Heart right ventricle (tissue), 16 donors: Measurements from ENCODE around the gene HSBP1L1. TPM values are rescaled to one million over a fixed set of nuclear protein-coding genes. Genes with fewer than 3 reads are reported as not detected.

Source experiments
- ATAC-seq, 8 donors: fragments of 200-7000 bp; cut with Tn5 transposase; one replicate each; pipeline ENCODE4 v1.9.1; 2020; ENCODE audit warnings: mild to moderate bottlenecking in 8 of 8, moderate library complexity in 8 of 8, moderate number of reproducible peaks in 1 of 8
- DNase-seq, 2 donors: peaks; one replicate each; pipeline ENCODE4 v3.0.0-alpha.2; 2020
- H3K27ac ChIP-seq, 10 donors: fragments of 200-600 bp; sonication (generic) in 2 of 10; one replicate each; pipeline versions ENCODE4 v1.5.0 to v1.8.0; 2020 to 2022; ENCODE audit warnings: mild to moderate bottlenecking in 3 of 10
- H3K27me3 ChIP-seq, 7 donors: fragments of 200-600 bp; one replicate each; pipeline ENCODE4 v1.8.0; 2021 to 2022; ENCODE audit warnings: mild to moderate bottlenecking in 2 of 7
- H3K36me3 ChIP-seq, 9 donors: fragments of 200-600 bp; sonication (generic) in 1 of 9; one replicate each; pipeline versions ENCODE4 v1.5.0 to v1.8.0; 2020 to 2022; ENCODE audit warnings: mild to moderate bottlenecking in 2 of 9
- H3K4me1 ChIP-seq, 9 donors: fragments of 200-600 bp; sonication (generic) in 1 of 9; one replicate each; pipeline versions ENCODE4 v1.5.0 to v1.8.0; 2020 to 2022; ENCODE audit warnings: mild to moderate bottlenecking in 4 of 9
- H3K4me3 ChIP-seq, 10 donors: fragments of 200-600 bp; sonication (generic) in 2 of 10; one replicate each; pipeline versions ENCODE4 v1.5.0 to v1.8.0; 2020 to 2022; ENCODE audit warnings: mild to moderate bottlenecking in 7 of 10, moderate library complexity in 2 of 10
- H3K9me3 ChIP-seq, 11 donors: fragments of 200-600 bp in 10 of 11; sonication (generic) in 2 of 11; one replicate each; pipeline versions ENCODE4 v1.5.0 to v1.8.0; 2013 to 2022; ENCODE audit warnings: mild to moderate bottlenecking in 2 of 11, control low read depth in 1 of 11, moderate library complexity in 1 of 11
- WGBS, 2 donors: extraction: QIAGEN DNeasy Blood & Tissue Kit; methylation state at CpG; one replicate each; pipeline ENCODE4 v1.1.7; 2013; ENCODE audit warnings: inconsistent platforms in 1 of 2; 5-methylcytosine and 5-hydroxymethylcytosine counted together
- intact Hi-C, 10 donors: fragments of 100-400 bp; cut with DNase I; formaldehyde crosslinking; loops; one replicate each; pipeline versions ENCODE4 v1.11.1 to v1.14.2; 2022
- polyA plus RNA-seq, 2 donors: library from polyadenylated mRNA; stranded (reverse); fragments of 200-250 nt; gene quantifications; one replicate each; pipeline ENCODE4 v1.2.3, GENCODE V29; 2013
- total RNA-seq, 10 donors: library from RNA; stranded (reverse); fragmentation: NEBNext Ultra II Directional in 3 of 10; extraction: Animal tissue kit (Norgen Biotek cat#: 25700) in 3 of 10; gene quantifications; one replicate each; pipeline versions ENCODE4 v1.2.1 to v1.2.4, GENCODE V29; 2021 to 2023
- TF ChIP-seq, protein P1 (sequence below), 9 donors: fragments of 200-600 bp; sonication (generic) in 2 of 9; IDR thresholded peaks; one replicate each; pipeline versions ENCODE4 v1.5.0 to v1.8.0; 2021 to 2022; ENCODE audit warnings: antibody characterized with exemption in 9 of 9, mild to moderate bottlenecking in 5 of 9, moderate library complexity in 1 of 9
- donor health status: Arrhythmogenic right ventricular cardiomyopathy.
- donor health status: ischemic (EF 13 %, LVEDD 7.1; RV severe dilation, severe dysfunction).
- donor health status: healthy with polysubstance abuse.
- donor health status: DM: no; HTN: yes; CAD: no.
- donor health status: DM: no; HTN: no; CAD: no.
- donor health status: ischemic (EF 25% LVEDD 6.9; RV normal size, moderate dysfunction).
- donor health status: ischemic (EF 25% LVEDD 5.7; RV mildly dilated, moderate dysfunction).
- donor health status: healthy.
- donor health status: DM: yes; HTN: yes; CAD: no.
- donor health status: Ischemic cardiomyopathy.
- donor health status: ischemic (EF 35%, LVEDD 5.7; RV mildly dilated, moderate dysfunction).
- donor health status: nonischemic (EF 11% LVEDD 7.7; RV severe dilation, severe dysfunction).
- donor health status: DM: yes; HTN: yes; CAD: no.
- donor health status: PGD.
- donor health status: ischemic (EF 29% LVEDD 5.4; RV normal size, mild dysfunction).
- donor health status: nonischemic (EF 23%, LVEDD 6.1; RV moderate dilation, normal function).

HSBP1L1 gene
- total and polyA plus RNA-seq, 12 donors = 3.8 to 56.5 (median 6.4) TPM

DNA sequence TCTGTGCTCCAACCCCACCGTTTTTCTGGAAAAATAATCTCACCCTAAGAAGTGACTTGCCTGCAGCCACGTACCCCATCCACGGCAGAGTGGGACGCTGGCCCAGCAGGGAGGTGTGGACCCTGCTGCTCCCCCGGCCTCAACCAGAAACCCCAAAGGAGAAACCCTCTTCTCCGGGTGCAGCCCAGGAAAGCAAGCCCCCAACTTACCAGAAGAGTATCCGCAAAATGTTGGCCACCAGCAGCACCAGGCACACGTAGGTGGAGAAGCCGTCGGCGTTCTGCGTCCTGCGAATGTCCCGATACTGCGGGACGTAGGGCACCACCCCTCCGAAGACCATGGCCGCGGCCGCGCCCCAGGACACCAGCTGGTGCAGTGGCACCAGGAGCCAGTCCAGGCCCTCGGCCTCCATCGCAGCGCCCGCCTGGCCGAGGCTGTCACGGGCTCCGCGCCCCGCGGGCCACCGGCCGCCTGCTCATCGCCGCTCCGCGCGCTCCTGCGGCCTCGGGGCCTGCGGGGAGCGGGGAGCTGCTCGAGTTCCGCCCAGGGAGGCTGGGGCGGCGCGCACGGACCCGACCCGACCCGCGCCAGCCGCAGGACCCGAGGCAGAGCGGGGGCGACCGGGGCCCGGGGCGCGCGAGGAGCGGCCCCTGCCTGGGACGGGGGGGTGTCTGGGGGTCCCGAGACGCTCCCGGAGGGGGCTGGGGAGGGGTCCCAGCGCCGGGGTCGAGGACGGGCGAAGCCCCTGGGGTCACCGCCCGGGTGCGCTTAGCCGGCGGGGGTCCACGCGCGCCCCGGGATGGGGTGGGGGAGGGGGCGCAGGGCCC lies 13.7 kb upstream of the HSBP1L1 start:
- H3K4me1 ChIP-seq = peaks cover 6 to 64% (median 46%) of the 10 kb centered on the region in 9 donors
- H3K9me3 ChIP-seq = no peaks in the 10 kb centered on the region
- H3K36me3 ChIP-seq = peaks cover 0 to 33% (median 4%) of the 10 kb centered on the region in 9 donors
- H3K27ac ChIP-seq = peak overlapping the region; percentile 41 to 93 (median 86)
- peak overlapping the region; percentile 57 to 95 (median 86) for H3K4me3 ChIP-seq
- no peaks in the 10 kb centered on the region for H3K27me3 ChIP-seq
- DNase-seq (peak in 1 of 2 donors; percentile 50), ATAC-seq (peak; percentile 6 to 36 (median 22))
- 3 to 5% methylated on average over 61 to 80 of the region's 81 CpGs for WGBS, 2 donors
- intact Hi-C loops = loop anchor here in 3 of 10 donors (2.0 to 10.0 kb wide), 5 partner anchors 37 to 556 kb away; partner anchors contain the start of genes RBFA (in 2 of the 3), TXNL4A (in 2 of the 3) and NFATC1 (in 1 of the 3)
- TF ChIP-seq, protein P1, sequence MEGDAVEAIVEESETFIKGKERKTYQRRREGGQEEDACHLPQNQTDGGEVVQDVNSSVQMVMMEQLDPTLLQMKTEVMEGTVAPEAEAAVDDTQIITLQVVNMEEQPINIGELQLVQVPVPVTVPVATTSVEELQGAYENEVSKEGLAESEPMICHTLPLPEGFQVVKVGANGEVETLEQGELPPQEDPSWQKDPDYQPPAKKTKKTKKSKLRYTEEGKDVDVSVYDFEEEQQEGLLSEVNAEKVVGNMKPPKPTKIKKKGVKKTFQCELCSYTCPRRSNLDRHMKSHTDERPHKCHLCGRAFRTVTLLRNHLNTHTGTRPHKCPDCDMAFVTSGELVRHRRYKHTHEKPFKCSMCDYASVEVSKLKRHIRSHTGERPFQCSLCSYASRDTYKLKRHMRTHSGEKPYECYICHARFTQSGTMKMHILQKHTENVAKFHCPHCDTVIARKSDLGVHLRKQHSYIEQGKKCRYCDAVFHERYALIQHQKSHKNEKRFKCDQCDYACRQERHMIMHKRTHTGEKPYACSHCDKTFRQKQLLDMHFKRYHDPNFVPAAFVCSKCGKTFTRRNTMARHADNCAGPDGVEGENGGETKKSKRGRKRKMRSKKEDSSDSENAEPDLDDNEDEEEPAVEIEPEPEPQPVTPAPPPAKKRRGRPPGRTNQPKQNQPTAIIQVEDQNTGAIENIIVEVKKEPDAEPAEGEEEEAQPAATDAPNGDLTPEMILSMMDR (IDR thresholded peaks at IDR 0.05) = no peak

DNA sequence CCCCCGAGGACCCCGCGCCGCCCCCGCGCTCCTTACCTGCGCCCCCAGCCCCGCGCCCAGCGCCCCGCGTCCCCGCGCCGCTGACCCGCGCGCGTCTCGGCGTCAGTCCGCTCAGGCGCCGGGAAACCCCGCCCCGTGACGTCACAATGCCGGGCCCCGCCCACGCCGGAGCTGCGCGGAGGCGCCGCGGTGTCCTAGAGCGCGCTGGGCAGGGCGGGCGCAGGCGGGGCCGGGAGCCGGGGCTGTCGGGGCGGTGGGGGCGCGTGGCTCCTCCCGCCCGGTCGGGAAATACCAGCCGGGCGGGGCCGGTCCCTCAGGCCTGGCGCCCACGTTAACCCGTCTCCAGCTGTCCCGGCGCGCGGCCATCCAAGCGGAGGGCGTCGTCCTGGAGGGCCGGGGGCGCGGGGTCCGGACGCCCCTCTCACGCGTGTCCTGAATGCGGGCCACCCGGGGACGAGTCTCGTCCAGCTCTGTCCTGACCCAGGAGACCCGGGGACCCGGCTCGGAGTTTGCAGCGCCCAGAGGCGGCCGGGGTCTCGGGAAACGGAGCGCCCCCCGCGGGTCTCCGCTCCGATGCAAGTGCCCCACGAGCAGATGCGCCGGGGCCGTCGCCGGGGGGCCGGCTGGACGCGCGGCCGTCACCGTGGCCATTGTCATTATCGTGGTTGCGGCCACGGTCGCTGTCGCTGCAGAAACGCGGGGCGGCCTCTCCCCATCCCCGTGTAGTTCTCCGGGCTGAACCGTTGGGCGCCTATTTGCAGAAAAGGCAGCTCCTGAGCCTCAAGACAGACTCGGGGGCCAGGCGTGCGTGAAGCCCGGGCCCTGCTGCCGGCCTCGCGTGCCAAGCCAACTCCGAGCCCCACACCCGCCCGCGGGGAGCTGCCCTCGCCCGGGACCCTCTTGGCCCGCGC lies 12.6 kb upstream of the HSBP1L1 start, which contains the start of gene SLC66A2:
Gene SLC66A2 (minus strand): TSS at position 109 of the 911 bp plus-strand sequence. CDS start 727 bp downstream, outside the sequence.
- Histone ChIP-seq H3K27ac (peak within 1 kb of the TSS; percentile 41 to 93 (median 86)), H3K27me3 (no peaks in the 10 kb centered on the region), H3K9me3 (no peaks in the 10 kb centered on the region), H3K4me3 (peak within 1 kb of the TSS; percentile 57 to 95 (median 86)), H3K4me1 (peaks cover 6 to 53% (median 36%) of the 10 kb centered on the region in 9 donors), H3K36me3 (peaks cover 0 to 25% (median 4%) of the 10 kb centered on the region in 9 donors)
- TF ChIP-seq, protein P1 (IDR thresholded peaks at IDR 0.05) = peak in 1 of 9 donors; percentile 17
- 0% methylated on average over 106 to 123 of the region's 126 CpGs for WGBS, 2 donors
- DNase-seq = peak; percentile 93 to 96
- intact Hi-C loops = loop anchor here in 3 of 10 donors (2.0 to 10.0 kb wide), 5 partner anchors 36 to 557 kb away; partner anchors contain the start of genes RBFA (in 2 of the 3), TXNL4A (in 2 of the 3) and NFATC1 (in 1 of the 3)
- ATAC-seq = peak; percentile 90 to 96 (median 93)

DNA sequence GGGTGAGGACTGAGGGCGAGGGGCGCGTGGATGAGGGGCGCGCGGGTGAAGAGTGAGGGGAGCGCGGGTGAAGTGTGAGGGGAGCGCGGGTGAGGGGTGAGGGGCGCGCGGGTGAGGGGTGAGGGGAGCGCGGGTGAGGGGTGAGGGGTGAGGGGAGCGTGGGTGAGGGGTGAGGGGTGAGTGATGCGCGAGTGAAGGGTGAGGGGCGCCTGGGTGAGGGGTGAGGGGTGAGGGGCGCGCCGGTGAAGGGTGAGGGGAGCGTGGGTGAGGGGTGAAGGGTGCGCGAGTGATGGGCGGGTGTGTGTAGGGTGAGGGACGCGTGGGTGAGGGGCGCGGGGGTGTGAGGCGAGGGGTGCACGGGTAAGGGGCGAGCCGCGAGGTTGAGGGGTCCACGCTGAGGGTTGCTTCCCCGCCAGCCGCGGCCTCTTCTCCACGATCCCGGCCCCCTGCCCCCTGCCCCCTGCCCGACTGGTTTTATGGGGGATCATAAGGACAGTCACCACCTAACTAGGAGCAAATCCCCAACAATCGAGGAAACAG lies 11.9 kb upstream of the HSBP1L1 start:
- TF ChIP-seq, protein P1 (IDR thresholded peaks at IDR 0.05) = no peak
- 23 to 42% methylated on average over 43 of the region's 43 CpGs for WGBS, 2 donors
- DNase-seq = peak in 1 of 2 donors; percentile 35
- Histone ChIP-seq H3K27me3 (no peaks in the 10 kb centered on the region), H3K9me3 (no peaks in the 10 kb centered on the region), H3K4me1 (peaks cover 6 to 46% (median 30%) of the 10 kb centered on the region in 9 donors), H3K27ac (peak overlapping the region in 3 of 10 donors; percentile 63 to 93 (median 87)), H3K36me3 (peaks cover 0 to 20% (median 0%) of the 10 kb centered on the region in 9 donors), H3K4me3 (peak overlapping the region; percentile 57 to 95 (median 86))
- peak in 2 of 8 donors; percentile 1 to 58 for ATAC-seq
- intact Hi-C loops = loop anchor here in 3 of 10 donors (5.0 to 10.0 kb wide), 4 partner anchors 35 to 558 kb away; partner anchors contain the start of genes RBFA (in 2 of the 3), NFATC1 (in 1 of the 3) and TXNL4A (in 1 of the 3)
